GM18520 (cell line): ENCODE measurements around the gene STKLD1.
"Not testable (repeated sequence)": the region's sequence is repeated elsewhere in the genome, so short reads cannot be mapped to it uniquely, and the experiment has no call there.

Experiments used
- ATAC-seq: cut with Tn5 transposase; IDR thresholded peaks from one replicate; pipeline ENCODE4 v1.9.1; 2021; ENCODE audit not compliant: unreplicated experiment

Gene STKLD1

GRCh38 chr9:133436681-133437080 is 60.5 kb downstream of the STKLD1 start:
- no peak for ATAC-seq

DNA sequence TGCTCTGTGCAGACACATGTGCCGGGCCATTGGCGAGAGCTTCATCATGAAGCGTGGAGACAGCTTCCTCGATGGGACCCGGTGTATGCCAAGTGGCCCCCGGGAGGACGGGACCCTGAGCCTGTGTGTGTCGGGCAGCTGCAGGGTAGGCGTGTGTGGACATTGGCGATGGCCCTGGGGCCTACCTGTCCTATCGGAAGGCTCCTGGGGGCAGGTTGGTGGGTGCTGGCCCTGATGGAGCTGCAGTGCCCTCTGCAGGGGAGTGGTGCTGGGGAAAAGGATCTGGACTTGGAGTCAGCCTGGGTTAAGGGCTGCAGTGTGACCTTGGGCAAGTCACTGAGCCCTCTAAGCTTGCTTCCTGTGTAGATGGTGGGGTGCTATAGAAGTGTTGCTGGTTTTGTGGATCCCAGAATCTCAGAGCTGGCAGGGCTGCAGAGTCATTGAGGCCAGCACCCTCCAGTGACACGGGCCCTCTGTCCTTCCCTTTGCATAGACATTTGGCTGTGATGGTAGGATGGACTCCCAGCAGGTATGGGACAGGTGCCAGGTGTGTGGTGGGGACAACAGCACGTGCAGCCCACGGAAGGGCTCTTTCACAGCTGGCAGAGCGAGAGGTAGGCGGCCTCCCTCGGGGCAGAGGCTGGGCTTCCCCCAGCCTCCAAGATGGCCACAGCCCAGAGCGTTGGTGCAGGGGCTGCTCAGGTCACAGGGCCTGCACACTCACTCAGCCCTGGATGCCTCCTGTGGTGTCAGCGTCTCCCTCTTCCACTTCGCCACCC is 61.8 kb downstream of the STKLD1 start:
- no peak for ATAC-seq

DNA sequence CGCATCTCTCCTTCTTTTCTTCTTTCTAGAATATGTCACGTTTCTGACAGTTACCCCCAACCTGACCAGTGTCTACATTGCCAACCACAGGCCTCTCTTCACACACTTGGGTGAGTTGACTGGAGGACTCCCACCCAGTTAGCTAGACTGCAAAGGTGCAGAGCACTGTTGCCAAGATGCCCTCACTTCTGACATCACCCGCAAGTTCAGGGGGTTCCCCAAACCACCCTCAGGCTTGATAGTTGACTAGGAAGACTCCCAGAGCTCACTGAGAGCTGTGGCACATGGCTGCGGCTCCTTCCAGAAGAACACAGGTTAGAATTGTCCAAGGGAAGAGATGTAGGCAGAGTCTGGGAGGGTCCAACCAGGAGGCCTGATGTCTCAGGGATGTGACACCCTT is 63.2 kb downstream of the STKLD1 start:
- ATAC-seq, result no peak

- no peak for ATAC-seq
Measured at GRCh38 chr9:133440874-133441273, 64.7 kb downstream of the STKLD1 start.

DNA sequence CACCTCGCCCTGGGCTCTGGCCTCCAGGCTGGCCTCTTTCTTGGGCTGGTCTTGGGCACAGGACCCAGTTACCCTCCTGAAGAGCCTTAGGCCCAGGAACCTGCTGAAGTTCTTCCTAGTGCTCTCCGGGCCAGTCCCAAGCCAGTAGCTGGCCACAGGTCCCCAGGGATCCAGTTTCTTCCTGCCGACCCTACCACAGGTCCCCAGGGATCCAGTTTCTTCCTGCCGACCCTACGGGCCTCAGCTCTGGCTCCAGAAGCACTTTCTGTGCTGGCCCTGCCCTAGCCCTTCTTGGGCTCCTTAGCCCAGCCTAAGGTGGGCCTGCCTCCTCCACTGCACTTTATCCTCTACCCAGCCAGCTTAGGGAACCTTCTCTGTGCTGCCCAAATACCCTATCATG is 65.4 kb downstream of the STKLD1 start:
- ATAC-seq, result no peak

- no peak for ATAC-seq
Measured at GRCh38 chr9:133443248-133443647, 67.1 kb downstream of the STKLD1 start.

DNA sequence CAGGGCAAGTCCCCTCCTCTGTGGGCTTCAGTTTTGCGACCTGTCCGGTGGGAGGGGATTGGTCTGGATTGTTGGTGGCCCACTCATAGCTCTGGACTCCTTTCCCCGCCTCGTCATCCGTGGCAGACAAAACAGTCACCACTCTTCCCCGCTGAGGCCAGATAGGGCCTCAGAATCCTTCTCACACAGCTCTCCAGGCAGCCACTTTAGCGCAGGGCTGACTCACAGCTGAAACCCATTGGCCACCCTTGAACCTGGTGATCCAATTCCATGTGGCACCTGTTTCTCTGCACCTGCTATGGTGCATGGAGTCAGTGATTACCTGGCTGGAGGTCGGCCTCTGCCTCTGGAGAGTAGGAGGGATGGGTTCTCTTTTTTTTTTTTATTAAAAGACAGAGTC is 67.8 kb downstream of the STKLD1 start:
- no peak for ATAC-seq

DNA sequence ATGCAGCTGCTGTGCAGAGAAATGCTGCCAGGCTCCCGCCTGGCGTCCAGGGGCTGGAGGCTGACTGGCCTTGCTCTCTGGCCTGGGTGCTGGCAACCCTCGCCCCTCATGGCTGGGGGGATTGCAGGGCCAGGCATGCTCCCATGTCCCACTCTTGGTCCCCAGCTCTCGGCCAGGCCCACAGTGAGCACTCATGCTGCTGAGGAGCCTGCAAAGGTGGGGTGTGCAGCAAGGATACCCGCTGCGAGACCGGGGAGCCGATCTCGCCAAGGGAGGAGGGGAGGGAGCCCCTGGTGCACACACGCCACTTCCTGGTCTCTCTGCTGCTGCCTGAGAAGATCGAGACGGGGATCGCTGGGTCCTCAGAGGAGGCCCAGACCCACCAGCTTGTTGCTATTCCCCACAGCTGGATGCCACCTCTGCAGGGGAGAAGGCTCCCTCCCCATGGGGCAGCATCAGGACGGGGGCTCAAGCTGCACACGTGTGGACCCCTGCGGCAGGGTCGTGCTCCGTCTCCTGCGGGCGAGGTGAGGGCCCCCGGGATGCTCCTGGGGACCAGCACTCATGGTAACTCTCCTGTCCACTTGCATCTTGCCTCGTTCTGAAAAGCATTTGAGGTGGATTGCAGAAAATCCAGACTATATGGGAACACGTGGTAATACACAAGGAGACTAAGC is 69.3 kb downstream of the STKLD1 start:
- no peak for ATAC-seq

DNA sequence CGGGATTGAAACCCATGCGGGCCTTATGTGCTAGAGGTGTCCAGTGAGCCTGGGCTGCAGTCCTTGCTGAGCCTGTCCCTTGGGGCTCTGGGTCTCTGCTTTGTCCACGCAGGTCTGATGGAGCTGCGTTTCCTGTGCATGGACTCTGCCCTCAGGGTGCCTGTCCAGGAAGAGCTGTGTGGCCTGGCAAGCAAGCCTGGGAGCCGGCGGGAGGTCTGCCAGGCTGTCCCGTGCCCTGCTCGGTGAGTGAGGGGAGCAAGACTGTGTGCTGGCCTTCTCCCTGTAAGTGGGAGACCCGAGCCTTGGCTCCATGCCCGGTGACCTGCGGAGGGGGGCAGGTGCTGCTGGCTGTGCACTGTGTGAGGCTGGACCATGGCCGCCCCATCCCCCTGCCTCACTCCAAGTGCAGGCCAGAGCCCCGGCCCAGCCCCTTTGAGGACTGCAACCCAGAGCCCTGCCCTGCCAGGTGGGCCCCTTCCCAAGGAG is 72.4 kb downstream of the STKLD1 start:
- ATAC-seq, result no peak

DNA sequence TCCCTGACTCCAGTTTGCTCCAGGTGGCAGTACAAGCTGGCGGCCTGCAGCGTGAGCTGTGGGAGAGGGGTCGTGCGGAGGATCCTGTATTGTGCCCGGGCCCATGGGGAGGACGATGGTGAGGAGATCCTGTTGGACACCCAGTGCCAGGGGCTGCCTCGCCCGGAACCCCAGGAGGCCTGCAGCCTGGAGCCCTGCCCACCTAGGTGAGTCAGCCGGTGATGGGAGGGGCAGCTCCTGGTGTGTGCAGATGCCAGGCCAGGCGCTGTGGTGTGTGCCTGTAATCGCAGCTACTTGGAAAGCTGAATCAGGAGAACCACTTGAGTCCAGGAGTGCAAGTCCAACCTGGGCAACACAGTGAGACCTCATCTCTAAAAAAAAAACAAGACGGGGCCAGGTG is 73.6 kb downstream of the STKLD1 start:
- no peak for ATAC-seq

DNA sequence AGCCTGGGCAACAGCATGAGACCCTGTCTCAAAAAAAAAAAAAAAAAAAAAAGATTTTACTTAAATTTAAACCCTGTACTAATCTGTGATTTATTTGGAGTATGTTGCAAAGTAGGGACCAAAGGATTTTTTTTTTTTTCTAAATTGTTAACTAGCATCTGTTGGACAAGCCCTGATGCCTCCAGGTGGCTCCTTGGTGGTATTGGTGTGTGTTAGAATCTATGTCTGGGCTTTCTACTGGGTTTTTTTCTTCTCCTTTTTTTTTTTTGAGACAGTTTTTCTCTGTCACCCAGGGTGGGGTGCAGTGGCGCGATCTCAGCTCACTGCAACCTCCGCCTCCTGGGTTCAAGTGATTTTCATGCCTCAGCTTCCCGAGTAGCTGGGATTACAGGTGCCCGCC is 75.7 kb downstream of the STKLD1 start:
- not testable (repeated sequence) for ATAC-seq

DNA sequence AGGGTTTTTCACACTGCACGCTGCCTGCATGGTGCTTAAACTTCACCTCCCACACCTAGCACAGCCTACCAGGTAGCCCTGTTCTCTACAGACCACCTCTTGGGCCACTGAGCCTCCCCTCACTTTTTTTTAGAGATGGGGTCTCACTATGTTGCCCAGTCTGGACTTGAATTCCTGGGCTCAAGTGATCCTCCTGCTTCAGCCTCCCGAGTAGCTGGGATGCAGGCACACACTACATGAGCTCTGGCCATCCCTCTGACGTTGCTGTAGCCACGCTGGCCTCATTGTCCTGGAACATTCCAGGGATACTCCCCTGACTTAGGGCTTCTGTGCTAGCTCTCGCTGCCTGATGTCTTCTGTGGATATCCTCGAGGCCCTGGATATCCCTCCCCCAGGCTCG is 76.4 kb downstream of the STKLD1 start:
- ATAC-seq, result no peak

DNA sequence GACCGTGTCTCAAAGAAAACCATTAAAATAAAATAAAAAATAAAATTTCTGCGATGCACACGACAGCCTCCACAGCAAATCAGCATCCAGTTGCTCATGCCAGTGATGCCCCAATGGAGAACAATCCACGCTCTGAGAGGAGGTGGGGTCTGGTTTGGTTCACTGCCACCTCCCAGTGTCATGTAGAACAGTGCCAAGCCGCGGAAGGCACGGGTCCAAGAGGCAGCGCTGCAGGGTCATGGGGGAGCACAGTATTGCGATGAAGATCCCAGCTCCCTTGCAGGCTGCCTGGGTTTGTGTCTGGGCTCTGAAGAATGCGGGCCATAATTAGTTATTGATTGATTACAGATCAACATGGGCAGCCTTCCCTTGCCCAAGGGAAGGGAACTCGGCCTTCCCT is 77.5 kb downstream of the STKLD1 start:
- ATAC-seq, result no peak

- ATAC-seq, result no peak
Measured at GRCh38 chr9:133454325-133454724, 78.2 kb downstream of the STKLD1 start.

DNA sequence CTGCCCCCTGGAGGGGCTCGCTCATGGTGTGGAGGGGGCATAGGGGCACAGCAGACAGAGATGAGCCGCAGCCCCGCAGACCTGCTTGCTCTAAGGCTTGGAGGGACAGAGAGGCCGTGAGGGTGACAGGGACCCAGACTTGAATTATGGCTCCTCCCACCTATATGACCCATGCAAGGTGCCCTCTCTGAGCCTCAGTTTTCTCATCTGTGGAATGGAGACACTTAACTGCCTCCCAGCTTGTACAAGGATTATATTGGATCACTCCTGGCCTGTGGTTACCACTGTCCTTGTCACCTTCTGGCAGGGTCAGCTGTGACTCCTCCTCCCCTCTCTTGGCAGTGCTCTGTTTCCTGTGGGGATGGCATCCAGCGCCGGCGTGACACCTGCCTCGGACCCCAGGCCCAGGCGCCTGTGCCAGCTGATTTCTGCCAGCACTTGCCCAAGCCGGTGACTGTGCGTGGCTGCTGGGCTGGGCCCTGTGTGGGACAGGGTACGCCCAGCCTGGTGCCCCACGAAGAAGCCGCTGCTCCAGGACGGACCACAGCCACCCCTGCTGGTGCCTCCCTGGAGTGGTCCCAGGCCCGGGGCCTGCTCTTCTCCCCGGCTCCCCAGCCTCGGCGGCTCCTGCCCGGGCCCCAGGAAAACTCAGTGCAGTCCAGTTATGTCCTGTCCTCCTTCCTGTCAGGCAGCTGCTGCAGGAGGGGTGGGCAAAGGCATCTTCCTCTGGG is 78.9 kb downstream of the STKLD1 start:
- ATAC-seq, result no peak
